BE2C (cell line): ENCODE results near the gene GSTK1.

Source experiments
- DNase-seq: peaks from one replicate; pipeline ENCODE4 v3.0.0-alpha.2; 2020
- H3K27me3 ChIP-seq: fragments of 250-450 bp; sonication (Bioruptor Pico); 2 replicates; pipeline ENCODE4 v1.5.1; 2020; ENCODE audit warnings: mild to moderate bottlenecking
- H3K36me3 ChIP-seq: fragments of 250-450 bp; sonication (Bioruptor Pico); 2 replicates; pipeline ENCODE4 v1.5.1; 2020; ENCODE audit warnings: mild to moderate bottlenecking
- H3K4me1 ChIP-seq: fragments of 250-450 bp; sonication (Bioruptor Pico); 2 replicates; pipeline ENCODE4 v1.5.1; 2020
- H3K4me3 ChIP-seq: 2 replicates; pipeline ENCODE4 v1.5.1; 2011; ENCODE audit warnings: low read depth, low read length
- H3K9me3 ChIP-seq: fragments of 250-450 bp; sonication (Bioruptor Pico); 2 replicates; pipeline ENCODE4 v1.5.1; 2020
- TF ChIP-seq, protein P1 (sequence below): IDR thresholded peaks from 2 replicates; pipeline ENCODE4 v1.5.1; 2012; ENCODE audit warnings: mild to moderate bottlenecking, low read depth, low read length

GSTK1 gene

DNA sequence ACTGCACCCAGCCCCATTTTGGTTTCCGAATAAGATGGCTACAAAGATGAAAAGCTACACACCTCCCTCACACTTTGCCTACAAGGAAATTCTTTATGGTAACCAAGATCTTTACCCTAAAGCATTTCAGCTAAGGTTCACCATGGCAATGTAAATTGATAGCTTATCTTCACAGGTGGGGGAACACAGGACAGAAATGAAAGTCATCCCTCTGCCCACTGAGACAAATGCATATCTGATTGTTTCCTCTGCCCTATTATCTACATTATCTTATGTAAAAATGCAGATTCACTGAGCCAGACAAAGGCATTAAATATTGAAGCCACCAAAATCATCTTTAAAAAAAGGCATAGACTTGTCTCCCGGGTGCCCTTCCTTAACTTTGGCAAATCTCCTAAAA, 18.3 kb downstream of the GSTK1 start:
- Histone ChIP-seq H3K27me3 (no peaks in the 10 kb centered on the region), H3K9me3 (no peaks in the 10 kb centered on the region), H3K4me3 (no peak overlapping the region), H3K4me1 (peaks cover 12% of the 10 kb centered on the region), H3K36me3 (no peaks in the 10 kb centered on the region)
- TF ChIP-seq, protein P1, sequence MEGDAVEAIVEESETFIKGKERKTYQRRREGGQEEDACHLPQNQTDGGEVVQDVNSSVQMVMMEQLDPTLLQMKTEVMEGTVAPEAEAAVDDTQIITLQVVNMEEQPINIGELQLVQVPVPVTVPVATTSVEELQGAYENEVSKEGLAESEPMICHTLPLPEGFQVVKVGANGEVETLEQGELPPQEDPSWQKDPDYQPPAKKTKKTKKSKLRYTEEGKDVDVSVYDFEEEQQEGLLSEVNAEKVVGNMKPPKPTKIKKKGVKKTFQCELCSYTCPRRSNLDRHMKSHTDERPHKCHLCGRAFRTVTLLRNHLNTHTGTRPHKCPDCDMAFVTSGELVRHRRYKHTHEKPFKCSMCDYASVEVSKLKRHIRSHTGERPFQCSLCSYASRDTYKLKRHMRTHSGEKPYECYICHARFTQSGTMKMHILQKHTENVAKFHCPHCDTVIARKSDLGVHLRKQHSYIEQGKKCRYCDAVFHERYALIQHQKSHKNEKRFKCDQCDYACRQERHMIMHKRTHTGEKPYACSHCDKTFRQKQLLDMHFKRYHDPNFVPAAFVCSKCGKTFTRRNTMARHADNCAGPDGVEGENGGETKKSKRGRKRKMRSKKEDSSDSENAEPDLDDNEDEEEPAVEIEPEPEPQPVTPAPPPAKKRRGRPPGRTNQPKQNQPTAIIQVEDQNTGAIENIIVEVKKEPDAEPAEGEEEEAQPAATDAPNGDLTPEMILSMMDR, result no peak
- DNase-seq, result no peak

DNA sequence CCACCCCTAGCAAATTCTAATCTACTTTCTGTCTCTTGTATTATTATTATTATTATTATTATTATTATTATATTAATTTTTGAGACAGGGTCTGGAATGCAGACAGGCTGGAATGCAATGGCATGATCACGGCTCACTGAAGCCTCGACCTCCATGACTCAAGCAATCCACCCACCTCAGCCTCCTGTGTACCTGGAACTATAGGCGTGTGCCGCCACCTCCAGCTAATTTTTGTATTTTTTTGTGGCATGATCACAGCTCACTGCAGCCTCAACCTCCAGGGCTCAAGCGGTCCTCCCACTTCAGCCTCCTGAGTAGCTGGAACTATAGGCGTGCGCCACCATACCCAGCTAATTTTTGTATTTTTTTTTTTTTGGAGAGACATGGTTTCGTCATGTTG, 18.9 kb downstream of the GSTK1 start:
- TF ChIP-seq, protein P1, result no peak
- DNase-seq, result no peak
- Histone ChIP-seq H3K9me3 (no peaks in the 10 kb centered on the region), H3K36me3 (no peaks in the 10 kb centered on the region), H3K4me3 (no peak overlapping the region), H3K27me3 (no peaks in the 10 kb centered on the region), H3K4me1 (peaks cover 12% of the 10 kb centered on the region)

GRCh38 chr7:143283381-143283780, 20.1 kb downstream of the GSTK1 start:
- no peaks in the 10 kb centered on the region for H3K36me3 ChIP-seq
- H3K4me1 ChIP-seq, result peaks cover 12% of the 10 kb centered on the region
- DNase-seq, result no peak
- H3K9me3 ChIP-seq, result no peaks in the 10 kb centered on the region
- H3K27me3 ChIP-seq, result no peaks in the 10 kb centered on the region
- TF ChIP-seq, protein P1, result no peak
- H3K4me3 ChIP-seq, result no peak overlapping the region

DNA sequence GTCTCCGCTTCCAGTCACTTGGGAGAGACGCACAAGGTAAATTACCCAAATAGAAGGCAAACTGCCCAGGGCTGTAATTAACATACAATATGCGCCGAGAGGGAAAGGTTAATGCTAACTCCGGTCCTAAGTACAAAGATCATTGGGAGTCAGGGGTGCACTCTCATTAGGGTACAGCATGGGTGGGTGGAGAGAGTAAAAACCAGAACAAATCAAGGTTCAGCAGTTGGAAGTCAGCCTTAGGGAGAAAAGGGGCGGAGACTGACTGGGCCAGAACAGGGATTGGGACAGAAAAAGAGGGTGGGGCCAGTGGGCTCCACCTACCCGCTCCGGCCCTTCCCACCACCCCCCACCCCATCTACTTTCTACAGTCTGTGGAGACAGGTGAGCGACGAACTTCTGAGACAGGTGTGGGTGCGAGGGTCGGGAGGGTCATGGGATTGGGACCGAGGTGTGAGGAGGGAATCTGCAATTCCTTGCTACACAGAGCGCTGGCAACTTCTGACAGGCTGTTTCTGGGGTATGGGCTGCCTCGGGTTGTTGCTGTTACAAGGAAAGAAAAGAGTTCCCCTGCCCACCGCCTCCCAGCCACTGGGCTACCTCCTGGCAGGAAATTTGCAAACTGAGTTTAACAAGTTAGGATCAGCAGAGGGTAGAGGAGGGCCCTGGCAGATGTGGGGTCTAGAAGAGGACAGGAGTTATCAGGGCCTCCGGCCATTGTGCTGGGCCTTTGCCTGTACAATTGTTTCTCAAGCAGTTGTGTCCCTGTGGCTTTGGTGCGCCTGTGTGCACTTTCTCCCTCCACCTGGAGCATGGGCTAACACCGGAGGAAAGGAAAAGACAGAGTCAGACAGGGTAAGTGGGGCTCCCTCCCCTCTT, 21.6 kb downstream of the GSTK1 start, which contains the start of gene TMEM139:
Gene TMEM139, plus strand, starts transcription at position 368 of the 879 bp plus-strand sequence. CDS start 1,000 bp downstream, outside the sequence.
- H3K9me3 ChIP-seq, result no peaks in the 10 kb centered on the region
- peak; percentile 49 for DNase-seq
- TF ChIP-seq, protein P1, result no peak
- no peaks in the 10 kb centered on the region for H3K36me3 ChIP-seq
- no peaks in the 10 kb centered on the region for H3K27me3 ChIP-seq
- peak within 1 kb of the TSS; percentile 59 for H3K4me3 ChIP-seq
- peaks cover 12% of the 10 kb centered on the region for H3K4me1 ChIP-seq

GRCh38 chr7:143285470-143285778, 22.2 kb downstream of the GSTK1 start:
- H3K36me3 ChIP-seq, result peaks cover 4% of the 10 kb centered on the region
- H3K4me1 ChIP-seq, result peaks cover 12% of the 10 kb centered on the region
- no peaks in the 10 kb centered on the region for H3K27me3 ChIP-seq
- no peak for DNase-seq
- H3K4me3 ChIP-seq, result no peak overlapping the region
- TF ChIP-seq, protein P1, result no peak
- H3K9me3 ChIP-seq, result no peaks in the 10 kb centered on the region

DNA sequence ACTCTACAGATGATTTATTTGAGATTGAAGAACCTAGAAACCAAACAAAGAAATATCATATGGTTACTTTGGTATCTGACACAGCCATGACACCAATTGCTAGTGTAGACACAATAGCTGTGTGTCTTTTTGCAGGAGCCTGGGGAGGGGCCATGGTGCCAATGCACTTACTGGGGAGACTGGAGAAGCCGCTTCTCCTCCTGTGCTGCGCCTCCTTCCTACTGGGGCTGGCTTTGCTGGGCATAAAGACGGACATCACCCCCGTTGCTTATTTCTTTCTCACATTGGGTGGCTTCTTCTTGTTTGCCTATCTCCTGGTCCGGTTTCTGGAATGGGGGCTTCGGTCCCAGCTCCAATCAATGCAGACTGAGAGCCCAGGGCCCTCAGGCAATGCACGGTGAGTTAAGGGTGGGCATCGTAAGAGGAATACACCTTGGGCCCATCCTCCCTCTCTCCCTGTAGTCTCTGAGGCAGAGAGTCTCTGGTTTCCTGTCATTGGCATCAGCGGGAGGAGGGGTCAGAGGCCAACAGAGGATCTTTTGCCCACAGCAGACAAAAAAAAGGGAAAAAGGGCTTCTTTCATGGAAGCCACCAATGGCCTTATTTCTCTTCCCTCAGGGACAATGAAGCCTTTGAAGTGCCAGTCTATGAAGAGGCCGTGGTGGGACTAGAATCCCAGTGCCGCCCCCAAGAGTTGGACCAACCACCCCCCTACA, 22.7 kb downstream of the GSTK1 start:
- TF ChIP-seq, protein P1, result no peak
- Histone ChIP-seq H3K36me3 (peaks cover 8% of the 10 kb centered on the region), H3K4me1 (peaks cover 12% of the 10 kb centered on the region), H3K27me3 (no peaks in the 10 kb centered on the region), H3K4me3 (no peak overlapping the region), H3K9me3 (no peaks in the 10 kb centered on the region)
- no peak for DNase-seq
